IMR-90 (cell line): ENCODE data around the gene AKR1C4. TPM values are rescaled to one million over a fixed set of nuclear protein-coding genes. Genes with fewer than 3 reads are reported as not detected.

Source experiments
- ATAC-seq: fragments of 200-7000 bp; cut with Tn5 transposase; 2 replicates; pipeline ENCODE4 v1.9.1; 2020; ENCODE audit warnings: low read depth, mild to moderate bottlenecking, moderate library complexity
- Bru-seq: library from RNA; stranded (reverse); fragments of 400-500 nt; gene quantifications from one replicate; lab custom pipeline; 2021; lab: Mats Ljungman, UMichigan
- BruChase-seq, 2 experiments: library from RNA; stranded (reverse); fragments of 400-500 nt; gene quantifications; one replicate each; lab custom pipeline; 2021; lab: Mats Ljungman, UMichigan
- BruUV-seq: library from RNA; stranded (reverse); fragments of 400-500 nt; replicated peaks from 2 replicates; lab custom pipeline; 2021; lab: Mats Ljungman, UMichigan
- CTCF ChIA-PET: fragments of 300-600 bp; formaldehyde crosslinking; extraction: SDS; loops from one replicate; lab custom pipeline; 2021; ENCODE audit warnings: antibody characterized with exemption; lab: Yijun Ruan, JAX
- POLR2A ChIA-PET: fragments of 300-600 bp; sonication (Branson Sonifier 250); formaldehyde crosslinking; loops from one replicate; lab custom pipeline; 2022; ENCODE audit warnings: antibody characterized with exemption; ENCODE audit not compliant: unreplicated experiment; lab: Charles Lee
- DNase-seq: peaks from one replicate; pipeline ENCODE4 v3.0.0; 2013
- H2AFZ ChIP-seq: replicated peaks from 2 replicates; pipeline ENCODE3; 2013; ENCODE audit warnings: low read length, mild to moderate bottlenecking; ENCODE audit not compliant: poor library complexity
- H2AK5ac ChIP-seq: 2 replicates; pipeline ENCODE4 v1.6.1; 2013; ENCODE audit warnings: low read depth, low read length, inconsistent platforms
- H2AK9ac ChIP-seq: replicated peaks from 2 replicates; pipeline ENCODE3; 2013; ENCODE audit warnings: mild to moderate bottlenecking, low read depth, low read length, moderate library complexity; ENCODE audit not compliant: poor library complexity
- H2BK120ac ChIP-seq: 2 replicates; pipeline ENCODE4 v1.6.1; 2013; ENCODE audit warnings: low read depth, low read length, inconsistent platforms
- H2BK15ac ChIP-seq: 3 replicates; pipeline ENCODE4 v1.6.1; 2013; ENCODE audit warnings: low read depth, low read length, inconsistent platforms
- H2BK20ac ChIP-seq: 2 replicates; pipeline ENCODE4 v1.6.1; 2013; ENCODE audit warnings: low read depth, mild to moderate bottlenecking, inconsistent platforms, low read length, moderate library complexity
- H2BK5ac ChIP-seq: 2 replicates; pipeline ENCODE4 v1.6.1; 2013; ENCODE audit warnings: mild to moderate bottlenecking, low read depth, low read length, inconsistent platforms; ENCODE audit not compliant: poor library complexity, severe bottlenecking
- H3K14ac ChIP-seq: replicated peaks from 2 replicates; pipeline ENCODE4 v1.6.1; 2013; ENCODE audit warnings: low read depth, low read length, inconsistent platforms
- H3K18ac ChIP-seq: 2 replicates; pipeline ENCODE4 v1.6.1; 2013; ENCODE audit warnings: low read depth, low read length, control low read depth
- H3K23ac ChIP-seq: 2 replicates; pipeline ENCODE4 v1.6.1; 2013; ENCODE audit warnings: low read depth, low read length, inconsistent platforms
- H3K27ac ChIP-seq: 2 replicates; pipeline ENCODE4 v1.5.1; 2013; ENCODE audit warnings: mild to moderate bottlenecking, control low read depth, low read length; ENCODE audit not compliant: insufficient read depth
- H3K27me3 ChIP-seq: 2 replicates; pipeline ENCODE4 v1.6.1; 2013; ENCODE audit warnings: low read length; ENCODE audit not compliant: control insufficient read depth, insufficient read depth
- H3K36me3 ChIP-seq: 2 replicates; pipeline ENCODE4 v1.6.1; 2013; ENCODE audit warnings: low read length, mixed read lengths; ENCODE audit not compliant: control insufficient read depth, insufficient read depth
- H3K4ac ChIP-seq: 2 replicates; pipeline ENCODE4 v1.6.1; 2013; ENCODE audit warnings: low read depth, low read length, inconsistent platforms
- H3K4me1 ChIP-seq: 2 replicates; pipeline ENCODE4 v1.6.1; 2013; ENCODE audit warnings: low read length, mixed read lengths; ENCODE audit not compliant: control insufficient read depth, insufficient read depth
- H3K4me2 ChIP-seq: 2 replicates; pipeline ENCODE4 v1.6.1; 2013; ENCODE audit warnings: low read depth, mild to moderate bottlenecking, control low read depth, low read length, moderate library complexity
- H3K4me3 ChIP-seq: 2 replicates; pipeline ENCODE4 v1.5.1; 2013; ENCODE audit warnings: low read depth, mild to moderate bottlenecking, control low read depth, low read length, moderate library complexity; ENCODE audit not compliant: insufficient read depth
- H3K56ac ChIP-seq: 2 replicates; pipeline ENCODE4 v1.6.1; 2013; ENCODE audit warnings: low read length, inconsistent platforms; ENCODE audit not compliant: insufficient read depth; ENCODE audit errors: extremely low read depth
- H3K79me1 ChIP-seq, 2 experiments: 2 replicates each; pipeline ENCODE4 v1.6.1; 2013; ENCODE audit warnings: low read length in 2 of 2, inconsistent platforms in 1 of 2, low read depth in 1 of 2
- H3K9ac ChIP-seq: 2 replicates; pipeline ENCODE4 v1.6.1; 2013; ENCODE audit warnings: low read depth, low read length, control low read depth
- H3K9me1 ChIP-seq: 2 replicates; pipeline ENCODE4 v1.6.1; 2013; ENCODE audit warnings: low read length, inconsistent platforms; ENCODE audit not compliant: insufficient read depth
- H3K9me3 ChIP-seq: 2 replicates; pipeline ENCODE4 v1.6.1; 2013; ENCODE audit warnings: low read length; ENCODE audit not compliant: control insufficient read depth, insufficient read depth
- H4K20me1 ChIP-seq: 2 replicates; pipeline ENCODE4 v1.6.1; 2013; ENCODE audit warnings: low read length, inconsistent platforms; ENCODE audit not compliant: insufficient read depth
- H4K5ac ChIP-seq: 2 replicates; pipeline ENCODE4 v1.6.1; 2013; ENCODE audit warnings: mild to moderate bottlenecking, low read depth, low read length, control low read depth
- H4K8ac ChIP-seq, 2 experiments: 2 replicates each; pipeline ENCODE4 v1.6.1; 2013; ENCODE audit warnings: low read depth in 2 of 2, low read length in 2 of 2, control low read depth in 1 of 2, inconsistent platforms in 1 of 2
- H4K91ac ChIP-seq: 2 replicates; pipeline ENCODE4 v1.6.1; 2013; ENCODE audit warnings: low read depth, low read length, inconsistent platforms; ENCODE audit not compliant: insufficient read depth
- BHLHE40 ChIP-seq: fragments of 150-350 bp; IDR thresholded peaks from 2 replicates; pipeline ENCODE4 v1.6.1; 2016; ENCODE audit warnings: mild to moderate bottlenecking, low read depth, low read length
- MAFK ChIP-seq: IDR thresholded peaks from 2 replicates; pipeline ENCODE4 v1.6.1; 2012; ENCODE audit warnings: low read depth, low read length, improper control_type of control experiment
- MAZ ChIP-seq: IDR thresholded peaks from 2 replicates; pipeline ENCODE4 v1.6.1; 2012; ENCODE audit warnings: low read depth, mild to moderate bottlenecking, low read length, improper control_type of control experiment, moderate library complexity, borderline replicate concordance
- MXI1 ChIP-seq: IDR thresholded peaks from 2 replicates; pipeline ENCODE4 v1.6.1; 2012; ENCODE audit warnings: low read depth, mild to moderate bottlenecking, low read length, moderate library complexity, borderline replicate concordance
- SMC3 ChIP-seq: fragments of 150-350 bp; IDR thresholded peaks from 2 replicates; pipeline ENCODE4 v1.6.1; 2016; ENCODE audit warnings: low read depth, mild to moderate bottlenecking, antibody characterized with exemption, low read length, moderate library complexity
- WGBS, 2 experiments: methylation state at CpG; one replicate each; pipeline versions ENCODE4 v1.1.5 to v1.1.7; 2013; ENCODE audit warnings: missing lambda C conversion rate in 2 of 2; ENCODE audit not compliant: insufficient read length in 1 of 2; ENCODE audit errors: extremely low coverage in 2 of 2; 5-methylcytosine and 5-hydroxymethylcytosine counted together
- dilution Hi-C: fragments of 300-500 bp; cut with HindIII; formaldehyde crosslinking; loops from one replicate; pipeline ENCODE4 v1.14.3; 2018; ENCODE audit warnings: low sequenced_read_pairs; ENCODE audit not compliant: unreplicated experiment
- in situ Hi-C: fragments of 300-500 bp; cut with MboI; formaldehyde crosslinking; loops from 3 replicates; pipeline ENCODE4 v1.14.3; 2019; ENCODE audit warnings: low sequenced_read_pairs, inconsistent platforms, mixed read lengths
- intact Hi-C: fragments of 100-400 bp; cut with micrococcal nuclease; formaldehyde crosslinking; loops from 2 replicates; pipeline ENCODE4 v1.10.0; 2022
- long read RNA-seq: library from polyadenylated mRNA; unstranded; transcript quantifications from one replicate; pipeline ENCODE4 v2.0.0, GENCODE V29; 2021; ENCODE audit not compliant: unreplicated experiment
- polyA plus RNA-seq, 3 experiments: library from polyadenylated mRNA; depleted of rRNA; stranded (reverse); fragments of >200 nt; gene quantifications; 2 replicates each; pipeline ENCODE4 v1.2.3, GENCODE V29; 2012; ENCODE audit warnings: low replicate concordance in 1 of 3
- total RNA-seq: library from RNA; depleted of rRNA; stranded (reverse); fragments of >200 nt; gene quantifications from 2 replicates; pipeline ENCODE4 v1.2.3, GENCODE V29; 2012; rRNA removed
- TF ChIP-seq, protein P1 (sequence below): fragments of 150-350 bp; IDR thresholded peaks from 2 replicates; pipeline ENCODE4 v1.6.1; 2016; ENCODE audit warnings: low read depth, mild to moderate bottlenecking, low read length, moderate library complexity, borderline replicate concordance

The AKR1C4 gene
- not detected in 2 replicates for total RNA-seq
- not detected in 2 replicates for polyA plus RNA-seq (2012; rRNA removed)
- polyA plus RNA-seq (2012; cell fraction: cytosol; rRNA removed), result not detected in 2 replicates
- polyA plus RNA-seq (2012; cell fraction: nucleus; rRNA removed; ENCODE audit: low replicate concordance), result not detected in 2 replicates
- Bru-seq, nascent RNA, result not detected
- BruChase-seq, experiment 1, labeled RNA remaining after a 6-hour chase, result not detected
- not detected for BruChase-seq, experiment 2, labeled RNA remaining after a 2-hour chase
- long read RNA-seq, result 0 reads

- Histone ChIP-seq H4K20me1 (no peaks in the 10 kb centered on the region), H3K4me3 (no peak within 1 kb of the TSS), H3K4ac (no peak within 1 kb of the TSS), H4K5ac (no peak within 1 kb of the TSS), H3K23ac (no peak within 1 kb of the TSS), H2AK9ac (no peak within 1 kb of the TSS), H4K91ac (no peak within 1 kb of the TSS), H3K14ac (no peak within 1 kb of the TSS), H3K9ac (no peak within 1 kb of the TSS), H3K56ac (no peak within 1 kb of the TSS), H2BK120ac (no peak within 1 kb of the TSS), H3K18ac (no peak within 1 kb of the TSS), H2AFZ (no peak within 1 kb of the TSS), H3K9me3 (no peaks in the 10 kb centered on the region), H3K4me1 (no peaks in the 10 kb centered on the region), H2BK5ac (no peak within 1 kb of the TSS), H3K27me3 (no peaks in the 10 kb centered on the region), H4K8ac (no peak within 1 kb of the TSS), H3K9me1 (no peaks in the 10 kb centered on the region), H2BK20ac (no peak within 1 kb of the TSS), H2AK5ac (no peak within 1 kb of the TSS), H2BK15ac (no peak within 1 kb of the TSS), H3K27ac (no peak within 1 kb of the TSS), H3K36me3 (no peaks in the 10 kb centered on the region), H3K79me1 (no peaks in the 10 kb centered on the region), H3K4me2 (no peak within 1 kb of the TSS)
- no peak for TF ChIP-seq MXI1
- no peak for TF ChIP-seq MAZ
- no peak for TF ChIP-seq SMC3
- no peak for TF ChIP-seq BHLHE40
- no peak for TF ChIP-seq MAFK
- TF ChIP-seq, protein P1, sequence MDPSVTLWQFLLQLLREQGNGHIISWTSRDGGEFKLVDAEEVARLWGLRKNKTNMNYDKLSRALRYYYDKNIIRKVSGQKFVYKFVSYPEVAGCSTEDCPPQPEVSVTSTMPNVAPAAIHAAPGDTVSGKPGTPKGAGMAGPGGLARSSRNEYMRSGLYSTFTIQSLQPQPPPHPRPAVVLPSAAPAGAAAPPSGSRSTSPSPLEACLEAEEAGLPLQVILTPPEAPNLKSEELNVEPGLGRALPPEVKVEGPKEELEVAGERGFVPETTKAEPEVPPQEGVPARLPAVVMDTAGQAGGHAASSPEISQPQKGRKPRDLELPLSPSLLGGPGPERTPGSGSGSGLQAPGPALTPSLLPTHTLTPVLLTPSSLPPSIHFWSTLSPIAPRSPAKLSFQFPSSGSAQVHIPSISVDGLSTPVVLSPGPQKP, result no peak
- intact Hi-C loops (loop anchor here (10.0 kb wide), 1 partner anchor 52 kb away; no protein-coding TSS in a partner anchor), in situ Hi-C loops (no loop called here), dilution Hi-C loops (no loop called here)
- no TSS peak for BruUV-seq
- WGBS, 2 experiments, result 60% methylated on average over 1 of the region's 4 CpGs; no CpG with 5 or more reads in 1 of the 2 experiments
- ChIA-PET POLR2A (no interaction called here), CTCF (no interaction called here)
- ATAC-seq, result no peak
- DNase-seq, result no peak
Observed at GRCh38 chr10:5196702-5197113, at the start of gene AKR1C4. AKR1C4 (plus strand) TSS chr10:5196837; CDS start chr10:5196868, 31 bp downstream.
